Liver (tissue), 9 donors: ENCODE data around the gene NKX2-1. TPM values are rescaled to one million over a fixed set of nuclear protein-coding genes. Genes with fewer than 3 reads are reported as not detected.

ENCODE experiments used
- DNase-seq: peaks from one replicate; pipeline ENCODE4 v3.0.0-alpha.2; 2017; ENCODE audit warnings: low spot score
- H3K27ac ChIP-seq, 2 donors: one replicate each; pipeline ENCODE4 v1.7.0; 2013; ENCODE audit warnings: inconsistent platforms in 2 of 2, low read length in 2 of 2, control low read depth in 1 of 2, low read depth in 1 of 2, mild to moderate bottlenecking in 1 of 2
- H3K27me3 ChIP-seq, 4 donors: one replicate each; pipeline versions ENCODE4 v1.6.1 to v1.7.0; 2013; ENCODE audit warnings: low read length in 3 of 4, inconsistent platforms in 1 of 4, mild to moderate bottlenecking in 1 of 4, moderate library complexity in 1 of 4; ENCODE audit not compliant: control insufficient read depth in 4 of 4, insufficient read depth in 4 of 4
- H3K36me3 ChIP-seq, 4 donors: one replicate each; pipeline versions ENCODE4 v1.6.1 to v1.7.0; 2013; ENCODE audit warnings: low read length in 3 of 4, mild to moderate bottlenecking in 3 of 4, low read depth in 1 of 4, moderate library complexity in 1 of 4; ENCODE audit not compliant: control insufficient read depth in 4 of 4, insufficient read depth in 3 of 4
- H3K4me1 ChIP-seq, 4 donors: one replicate each; pipeline versions ENCODE4 v1.6.1 to v1.7.0; 2013; ENCODE audit warnings: low read length in 3 of 4, mild to moderate bottlenecking in 3 of 4, moderate library complexity in 1 of 4; ENCODE audit not compliant: control insufficient read depth in 4 of 4, insufficient read depth in 4 of 4
- H3K4me3 ChIP-seq, 3 donors: one replicate each; pipeline versions ENCODE4 v1.6.1 to v1.7.0; 2013; ENCODE audit warnings: low read length in 3 of 3, control low read depth in 1 of 3, low read depth in 1 of 3, mild to moderate bottlenecking in 1 of 3
- H3K9ac ChIP-seq, 2 donors: one replicate each; pipeline ENCODE4 v1.7.0; 2013; ENCODE audit warnings: low read length in 2 of 2, mild to moderate bottlenecking in 2 of 2, moderate library complexity in 2 of 2, control low read depth in 1 of 2, low read depth in 1 of 2
- H3K9me3 ChIP-seq, 4 donors: one replicate each; pipeline versions ENCODE4 v1.6.1 to v1.7.0; 2013; ENCODE audit warnings: low read length in 3 of 4; ENCODE audit not compliant: control insufficient read depth in 4 of 4
- EGR1 ChIP-seq, 2 donors: IDR thresholded peaks; 2 replicates each; pipeline ENCODE4 v1.6.1; 2016 to 2018; ENCODE audit warnings: antibody characterized with exemption in 2 of 2, low read depth in 2 of 2
- FOXA1 ChIP-seq: IDR thresholded peaks from 2 replicates; pipeline ENCODE4 v1.6.1; 2016; ENCODE audit warnings: antibody characterized with exemption
- FOXA2 ChIP-seq: IDR thresholded peaks from 2 replicates; pipeline ENCODE4 v1.6.1; 2016; ENCODE audit warnings: antibody characterized with exemption
- HNF4A ChIP-seq, 2 donors: conservative IDR thresholded peaks; 2 replicates each; pipeline ENCODE4 v1.6.1; 2016; ENCODE audit warnings: antibody characterized with exemption in 2 of 2, mild to moderate bottlenecking in 2 of 2
- JUND ChIP-seq, 2 donors: IDR thresholded peaks; 2 replicates each; pipeline ENCODE4 v1.6.1; 2016; ENCODE audit warnings: antibody characterized with exemption in 2 of 2
- NR2F2 ChIP-seq: IDR thresholded peaks from 2 replicates; pipeline ENCODE4 v1.6.1; 2016; ENCODE audit warnings: antibody characterized with exemption
- RAD21 ChIP-seq, 2 donors: IDR thresholded peaks; 2 replicates each; pipeline ENCODE4 v1.6.1; 2016; ENCODE audit warnings: antibody characterized with exemption in 2 of 2, mild to moderate bottlenecking in 2 of 2
- TAF1 ChIP-seq: conservative IDR thresholded peaks from 2 replicates; pipeline ENCODE4 v1.6.1; 2016; ENCODE audit warnings: antibody characterized with exemption, mild to moderate bottlenecking
- WGBS: extraction: QIAGEN DNeasy Blood & Tissue Kit; methylation state at CpG from one replicate; pipeline ENCODE4 v1.1.7; 2013; 5-methylcytosine and 5-hydroxymethylcytosine counted together
- polyA plus RNA-seq, 2 donors: library from polyadenylated mRNA; stranded (reverse) in 1 of 2; unstranded in 1 of 2; fragments of 200-250 nt in 1 of 2; fragments of >200 nt in 1 of 2; fragmentation: Nextera tagmentation in 1 of 2; extraction: Ambion mirVana in 1 of 2; gene quantifications; one replicate each; pipeline versions ENCODE4 v1.2.1 to v1.2.3, GENCODE V29; 2013 to 2015
- total RNA-seq, 2 donors: library from RNA; depleted of rRNA; stranded (reverse); fragments of >200 nt; gene quantifications; one replicate each; pipeline ENCODE4 v1.2.3, GENCODE V29; 2014
- TF ChIP-seq, protein P1 (sequence below): IDR thresholded peaks from 2 replicates; pipeline ENCODE4 v1.6.1; 2016; ENCODE audit warnings: antibody characterized with exemption
- TF ChIP-seq, protein P2 (sequence below): IDR thresholded peaks from 2 replicates; pipeline ENCODE4 v1.6.1; 2016; ENCODE audit warnings: antibody characterized with exemption
- TF ChIP-seq, protein P3 (sequence below): fragments of 150-350 bp; IDR thresholded peaks from 2 replicates; pipeline ENCODE4 v1.5.1; 2017; ENCODE audit warnings: improper control_type of control experiment, low read depth, low read length; ENCODE audit not compliant: missing input control
- TF ChIP-seq, protein P4 (sequence below): IDR thresholded peaks from 2 replicates; pipeline ENCODE4 v1.6.1; 2016; ENCODE audit warnings: antibody characterized with exemption, mild to moderate bottlenecking
- donor health status: healthy.
- donor health status: healthy.
- donor health status: healthy.
- donor health status: healthy.
- donor health status: healthy.

Gene NKX2-1
- total and polyA plus RNA-seq, 4 donors, result not detected

DNA sequence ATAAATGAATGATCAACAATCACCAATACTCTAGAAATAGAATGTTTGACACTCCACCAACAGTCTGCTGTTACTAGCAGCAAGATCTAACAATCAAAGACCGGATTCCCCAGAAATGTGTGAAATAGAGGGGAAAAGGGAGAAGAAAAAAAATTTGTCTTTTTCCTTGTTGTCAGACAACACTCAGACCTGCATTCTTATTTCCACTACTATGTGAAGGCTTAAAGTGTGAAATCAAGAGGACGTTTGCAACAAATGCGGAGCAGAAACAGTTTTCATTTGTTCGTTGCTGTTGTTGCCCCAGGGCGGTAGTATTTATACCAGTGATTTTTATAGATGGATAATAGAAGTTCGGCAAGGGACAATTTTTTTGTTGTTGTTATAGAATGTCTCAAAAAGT, 9.2 kb downstream of the NKX2-1 start:
- no peak overlapping the region for H3K4me3 ChIP-seq
- DNase-seq, result no peak

DNA sequence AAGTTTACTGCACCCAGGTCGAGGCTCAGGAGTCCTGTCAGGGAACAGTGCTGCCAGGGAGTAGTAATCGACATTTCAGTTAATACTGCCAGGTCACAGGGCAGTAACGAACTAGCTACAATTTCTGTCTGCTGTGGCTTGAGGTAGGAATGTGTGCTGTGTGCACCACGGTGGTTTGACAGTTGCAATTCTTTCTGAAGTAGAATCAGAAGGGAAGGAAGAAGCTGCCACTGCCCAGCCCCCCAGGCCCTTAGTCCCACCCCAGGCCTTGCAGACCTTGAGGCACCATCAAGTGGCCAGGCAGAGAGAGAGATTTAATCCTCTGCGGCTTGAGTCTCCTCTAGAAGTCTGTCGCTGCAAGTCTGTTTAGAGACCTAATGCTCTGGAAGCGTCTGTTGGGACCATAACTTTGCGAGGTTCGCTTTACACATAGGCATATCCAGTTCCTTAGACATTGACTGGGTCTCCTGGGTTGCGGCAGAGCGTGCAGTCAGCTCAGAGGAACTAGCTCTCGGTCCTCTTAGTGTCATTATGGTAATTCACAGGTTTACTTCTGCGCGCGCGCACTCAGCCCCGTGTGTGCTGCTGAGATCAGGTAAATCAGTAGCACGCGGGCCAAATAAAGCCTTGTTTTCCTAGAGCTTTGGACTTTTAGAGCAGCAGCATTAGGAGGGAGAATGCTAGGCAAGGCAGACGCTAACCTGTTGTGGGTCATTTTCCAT, 9.8 kb downstream of the NKX2-1 start:
- no peak overlapping the region for H3K9ac ChIP-seq
- TF ChIP-seq NR2F2, result no peak
- no peak for TF ChIP-seq FOXA2
- TF ChIP-seq, protein P1, sequence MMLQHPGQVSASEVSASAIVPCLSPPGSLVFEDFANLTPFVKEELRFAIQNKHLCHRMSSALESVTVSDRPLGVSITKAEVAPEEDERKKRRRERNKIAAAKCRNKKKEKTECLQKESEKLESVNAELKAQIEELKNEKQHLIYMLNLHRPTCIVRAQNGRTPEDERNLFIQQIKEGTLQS, result no peak
- TF ChIP-seq, protein P2, sequence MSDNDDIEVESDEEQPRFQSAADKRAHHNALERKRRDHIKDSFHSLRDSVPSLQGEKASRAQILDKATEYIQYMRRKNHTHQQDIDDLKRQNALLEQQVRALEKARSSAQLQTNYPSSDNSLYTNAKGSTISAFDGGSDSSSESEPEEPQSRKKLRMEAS, result no peak
- no peak for TF ChIP-seq HNF4A (conservative IDR thresholded peaks at IDR 0.05)
- no peak for TF ChIP-seq RAD21 (IDR thresholded peaks at IDR 0.05)
- TF ChIP-seq EGR1 (IDR thresholded peaks at IDR 0.05; ENCODE audit: low read depth in 2 of 2), result no peak
- TF ChIP-seq FOXA1, result no peak
- TF ChIP-seq, protein P3, sequence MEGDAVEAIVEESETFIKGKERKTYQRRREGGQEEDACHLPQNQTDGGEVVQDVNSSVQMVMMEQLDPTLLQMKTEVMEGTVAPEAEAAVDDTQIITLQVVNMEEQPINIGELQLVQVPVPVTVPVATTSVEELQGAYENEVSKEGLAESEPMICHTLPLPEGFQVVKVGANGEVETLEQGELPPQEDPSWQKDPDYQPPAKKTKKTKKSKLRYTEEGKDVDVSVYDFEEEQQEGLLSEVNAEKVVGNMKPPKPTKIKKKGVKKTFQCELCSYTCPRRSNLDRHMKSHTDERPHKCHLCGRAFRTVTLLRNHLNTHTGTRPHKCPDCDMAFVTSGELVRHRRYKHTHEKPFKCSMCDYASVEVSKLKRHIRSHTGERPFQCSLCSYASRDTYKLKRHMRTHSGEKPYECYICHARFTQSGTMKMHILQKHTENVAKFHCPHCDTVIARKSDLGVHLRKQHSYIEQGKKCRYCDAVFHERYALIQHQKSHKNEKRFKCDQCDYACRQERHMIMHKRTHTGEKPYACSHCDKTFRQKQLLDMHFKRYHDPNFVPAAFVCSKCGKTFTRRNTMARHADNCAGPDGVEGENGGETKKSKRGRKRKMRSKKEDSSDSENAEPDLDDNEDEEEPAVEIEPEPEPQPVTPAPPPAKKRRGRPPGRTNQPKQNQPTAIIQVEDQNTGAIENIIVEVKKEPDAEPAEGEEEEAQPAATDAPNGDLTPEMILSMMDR, result no peak
- TF ChIP-seq, protein P4, sequence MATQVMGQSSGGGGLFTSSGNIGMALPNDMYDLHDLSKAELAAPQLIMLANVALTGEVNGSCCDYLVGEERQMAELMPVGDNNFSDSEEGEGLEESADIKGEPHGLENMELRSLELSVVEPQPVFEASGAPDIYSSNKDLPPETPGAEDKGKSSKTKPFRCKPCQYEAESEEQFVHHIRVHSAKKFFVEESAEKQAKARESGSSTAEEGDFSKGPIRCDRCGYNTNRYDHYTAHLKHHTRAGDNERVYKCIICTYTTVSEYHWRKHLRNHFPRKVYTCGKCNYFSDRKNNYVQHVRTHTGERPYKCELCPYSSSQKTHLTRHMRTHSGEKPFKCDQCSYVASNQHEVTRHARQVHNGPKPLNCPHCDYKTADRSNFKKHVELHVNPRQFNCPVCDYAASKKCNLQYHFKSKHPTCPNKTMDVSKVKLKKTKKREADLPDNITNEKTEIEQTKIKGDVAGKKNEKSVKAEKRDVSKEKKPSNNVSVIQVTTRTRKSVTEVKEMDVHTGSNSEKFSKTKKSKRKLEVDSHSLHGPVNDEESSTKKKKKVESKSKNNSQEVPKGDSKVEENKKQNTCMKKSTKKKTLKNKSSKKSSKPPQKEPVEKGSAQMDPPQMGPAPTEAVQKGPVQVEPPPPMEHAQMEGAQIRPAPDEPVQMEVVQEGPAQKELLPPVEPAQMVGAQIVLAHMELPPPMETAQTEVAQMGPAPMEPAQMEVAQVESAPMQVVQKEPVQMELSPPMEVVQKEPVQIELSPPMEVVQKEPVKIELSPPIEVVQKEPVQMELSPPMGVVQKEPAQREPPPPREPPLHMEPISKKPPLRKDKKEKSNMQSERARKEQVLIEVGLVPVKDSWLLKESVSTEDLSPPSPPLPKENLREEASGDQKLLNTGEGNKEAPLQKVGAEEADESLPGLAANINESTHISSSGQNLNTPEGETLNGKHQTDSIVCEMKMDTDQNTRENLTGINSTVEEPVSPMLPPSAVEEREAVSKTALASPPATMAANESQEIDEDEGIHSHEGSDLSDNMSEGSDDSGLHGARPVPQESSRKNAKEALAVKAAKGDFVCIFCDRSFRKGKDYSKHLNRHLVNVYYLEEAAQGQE, result no peak
- TF ChIP-seq JUND (IDR thresholded peaks at IDR 0.05), result no peak
- no peak for TF ChIP-seq TAF1
- WGBS, result 7% methylated on average over 20 of the region's 20 CpGs
- DNase-seq, result no peak
- no peak overlapping the region for H3K27ac ChIP-seq
- no peak overlapping the region for H3K4me3 ChIP-seq
- peaks cover 0 to 3% (median 2%) of the 10 kb centered on the region in 4 donors for H3K9me3 ChIP-seq
- H3K4me1 ChIP-seq, result peaks cover 0 to 6% (median under 1%) of the 10 kb centered on the region in 4 donors
- H3K36me3 ChIP-seq, result no peaks in the 10 kb centered on the region
- H3K27me3 ChIP-seq, result peaks cover 15 to 46% (median 33%) of the 10 kb centered on the region in 4 donors

More for the DNA sequence above, 9.2 kb downstream of the NKX2-1 start:
- Histone ChIP-seq H3K9me3 (peaks cover 0 to 3% (median 2%) of the 10 kb centered on the region in 4 donors), H3K36me3 (no peaks in the 10 kb centered on the region), H3K27ac (no peak overlapping the region), H3K27me3 (peaks cover 12 to 47% (median 32%) of the 10 kb centered on the region in 4 donors), H3K9ac (no peak overlapping the region), H3K4me1 (peaks cover 0 to 6% (median under 1%) of the 10 kb centered on the region in 4 donors)
- WGBS, result 16% methylated on average over 6 of the region's 6 CpGs
- TF ChIP-seq NR2F2 (no peak), FOXA2 (no peak), TAF1 (no peak)
